HUES64 (cell line): ENCODE data around the gene RPS6KA2. TPM values are rescaled to one million over a fixed set of nuclear protein-coding genes. Genes with fewer than 3 reads are reported as not detected.

ENCODE experiments used
- H3K27ac ChIP-seq: 2 replicates; pipeline ENCODE4 v1.7.0; 2013; ENCODE audit warnings: low read depth, low read length, inconsistent platforms
- H3K27me3 ChIP-seq: 2 replicates; pipeline ENCODE4 v1.6.1; 2013; ENCODE audit warnings: mild to moderate bottlenecking, low read length; ENCODE audit not compliant: insufficient read depth
- H3K36me3 ChIP-seq: 2 replicates; pipeline ENCODE4 v1.6.1; 2013; ENCODE audit warnings: mild to moderate bottlenecking, low read length; ENCODE audit not compliant: insufficient read depth
- H3K4me1 ChIP-seq: 2 replicates; pipeline ENCODE4 v1.6.1; 2013; ENCODE audit warnings: mild to moderate bottlenecking, low read length, moderate library complexity; ENCODE audit not compliant: insufficient read depth
- H3K4me3 ChIP-seq: 2 replicates; pipeline ENCODE4 v1.5.1; 2013; ENCODE audit warnings: mild to moderate bottlenecking, low read length, moderate library complexity
- H3K9ac ChIP-seq: 2 replicates; pipeline ENCODE4 v1.6.1; 2013; ENCODE audit warnings: mild to moderate bottlenecking, low read depth, low read length
- H3K9me3 ChIP-seq: 2 replicates; pipeline ENCODE4 v1.6.1; 2013; ENCODE audit warnings: low read depth, low read length; ENCODE audit not compliant: insufficient read depth
- WGBS: fragments of 150-250, 120-280 bp; methylation state at CpG from one replicate; pipeline ENCODE4 v1.1.7; 2013; ENCODE audit warnings: missing lambda C conversion rate; 5-methylcytosine and 5-hydroxymethylcytosine counted together
- polyA plus RNA-seq, 2 experiments: library from polyadenylated mRNA; stranded (reverse); fragments of 50-300 nt; gene quantifications; one replicate each; pipeline ENCODE4 v1.2.3, GENCODE V29; 2013

RPS6KA2 gene
- 7.9 TPM for polyA plus RNA-seq (2013, experiment 1 of 2)
- 8.2 TPM for polyA plus RNA-seq (2013, experiment 2 of 2)

DNA sequence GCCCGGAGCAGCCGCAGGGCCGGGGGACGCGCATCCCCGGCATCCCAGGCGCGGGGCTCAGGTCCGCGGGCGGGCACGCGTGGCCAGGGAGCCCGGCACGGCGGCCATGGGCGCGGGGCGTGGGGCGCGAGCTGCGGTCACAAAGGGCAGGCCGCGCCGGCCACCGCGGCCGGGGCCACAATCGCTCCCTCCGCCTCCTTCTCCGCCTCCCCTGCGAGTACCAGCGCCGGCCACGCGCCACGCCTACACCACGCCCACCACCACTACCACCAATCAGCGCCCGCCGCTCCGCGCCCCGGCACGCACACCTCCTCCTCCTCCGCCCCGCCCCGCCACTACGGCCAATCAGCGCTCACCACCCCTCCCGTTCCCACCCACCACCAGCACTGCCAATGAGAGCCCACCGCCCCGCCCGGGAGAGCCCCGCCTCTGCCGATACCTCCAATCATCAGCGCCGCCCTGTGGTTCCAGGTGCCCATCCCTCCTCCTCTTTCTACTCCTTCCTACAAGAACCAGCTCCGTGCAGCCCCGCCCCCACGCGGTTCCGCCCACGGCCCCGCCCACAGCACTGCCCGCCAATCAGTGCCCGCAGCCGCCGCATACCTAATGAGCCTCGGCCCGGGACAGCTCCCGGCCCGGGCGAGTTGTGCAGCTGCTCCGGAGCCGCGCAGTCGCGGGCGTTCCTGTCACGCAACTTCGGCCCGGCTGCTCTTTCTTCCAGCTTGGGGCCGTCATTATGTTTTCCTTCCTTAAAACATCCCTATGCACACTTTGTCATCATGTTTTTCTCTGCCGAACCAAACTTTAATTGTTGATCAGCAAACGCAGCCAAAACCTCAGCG is at the start of gene RPS6KA2:
Gene RPS6KA2 (minus strand): TSS at position 219 of the 842 bp plus-strand sequence. CDS start 232 bp downstream, outside the sequence.
- Histone ChIP-seq H3K27ac (peak within 1 kb of the TSS; percentile 92; the same call in 1 of the 2 replicates), H3K36me3 (no peaks in the 10 kb centered on the region), H3K27me3 (peaks cover 56% of the 10 kb centered on the region), H3K4me1 (peaks cover 26% of the 10 kb centered on the region), H3K4me3 (peak within 1 kb of the TSS; percentile 71), H3K9ac (peak within 1 kb of the TSS; percentile 73), H3K9me3 (no peaks in the 10 kb centered on the region)
- under 1% methylated on average over 87 of the region's 87 CpGs for WGBS

DNA sequence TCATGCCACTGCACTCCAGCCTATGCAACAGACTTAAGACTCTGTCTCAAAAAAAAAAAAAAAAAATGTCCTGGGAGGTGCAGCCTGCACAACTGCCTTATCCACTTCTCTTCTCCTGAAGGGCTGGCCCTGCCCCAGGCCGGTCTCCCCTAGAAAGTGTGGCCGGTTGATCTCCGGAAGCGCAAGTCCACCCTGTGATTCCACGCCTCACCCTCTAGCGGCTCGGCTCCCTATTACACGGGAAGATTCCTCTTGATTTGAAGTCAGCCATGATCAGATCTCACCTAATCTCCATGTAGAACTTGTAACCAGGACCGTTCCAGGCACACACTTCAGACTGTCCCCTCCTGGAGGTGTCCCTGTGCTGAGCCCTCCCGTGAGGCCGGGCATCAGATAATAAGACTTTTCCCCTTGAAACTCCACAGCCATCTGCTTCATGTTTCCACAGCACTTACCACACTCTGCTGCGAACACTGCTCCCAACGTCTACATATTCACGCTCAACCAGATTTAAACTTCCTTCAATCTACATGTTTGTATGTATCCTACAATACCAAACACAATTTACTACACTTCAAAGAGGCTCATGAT is 49.3 kb upstream of the RPS6KA2 start:
- Histone ChIP-seq H3K27ac (no peak overlapping the region), H3K9me3 (no peaks in the 10 kb centered on the region), H3K4me1 (no peaks in the 10 kb centered on the region), H3K4me3 (no peak overlapping the region), H3K9ac (no peak overlapping the region), H3K27me3 (no peaks in the 10 kb centered on the region), H3K36me3 (no peaks in the 10 kb centered on the region)
- 95% methylated on average over 14 of the region's 14 CpGs for WGBS

DNA sequence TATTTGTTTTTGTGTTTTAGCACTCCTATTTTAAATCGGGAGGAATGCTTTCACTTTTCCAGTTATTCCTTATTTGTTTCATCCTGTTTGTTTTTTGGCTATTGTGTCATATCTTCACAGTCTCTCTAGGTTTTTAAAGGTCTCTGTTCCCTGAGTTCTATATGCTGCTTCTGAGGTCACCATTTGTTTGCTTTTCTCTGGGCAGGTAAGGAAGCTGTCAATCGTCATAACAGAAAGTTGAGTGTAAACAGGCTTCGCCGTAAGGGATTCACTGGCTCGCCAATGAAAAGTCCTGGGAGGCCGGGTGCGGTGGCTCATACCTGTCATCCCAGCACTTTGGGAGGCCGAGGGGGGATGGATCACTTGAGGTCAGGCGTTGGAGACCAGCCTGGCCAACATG is 48.7 kb upstream of the RPS6KA2 start:
- H3K27ac ChIP-seq, result no peak overlapping the region
- H3K9ac ChIP-seq, result no peak overlapping the region
- no peaks in the 10 kb centered on the region for H3K4me1 ChIP-seq
- H3K36me3 ChIP-seq, result no peaks in the 10 kb centered on the region
- H3K4me3 ChIP-seq, result no peak overlapping the region
- 90% methylated on average over 9 of the region's 9 CpGs for WGBS
- no peaks in the 10 kb centered on the region for H3K27me3 ChIP-seq
- no peaks in the 10 kb centered on the region for H3K9me3 ChIP-seq

DNA sequence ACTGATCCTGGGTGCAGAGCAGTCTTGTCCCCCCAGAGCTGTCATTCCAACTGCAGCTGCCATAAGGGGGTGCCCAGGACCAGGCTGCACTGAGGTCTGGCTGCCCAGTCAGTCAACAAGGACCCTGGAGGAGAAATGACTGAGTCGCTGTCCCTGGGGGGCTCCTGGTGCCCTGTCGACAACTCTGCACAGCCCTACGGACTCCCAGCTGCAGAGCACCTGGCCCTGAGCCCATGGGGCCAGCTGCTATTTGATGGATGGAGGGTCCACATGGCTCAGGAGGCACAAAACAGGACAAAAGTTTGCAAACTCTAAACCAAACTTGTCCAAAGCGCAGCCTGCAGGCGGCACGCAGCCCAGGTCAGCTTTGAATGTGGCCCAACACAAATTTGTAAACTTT is 46.3 kb upstream of the RPS6KA2 start:
- WGBS, result 96% methylated on average over 6 of the region's 6 CpGs
- no peaks in the 10 kb centered on the region for H3K27me3 ChIP-seq
- no peaks in the 10 kb centered on the region for H3K4me1 ChIP-seq

DNA sequence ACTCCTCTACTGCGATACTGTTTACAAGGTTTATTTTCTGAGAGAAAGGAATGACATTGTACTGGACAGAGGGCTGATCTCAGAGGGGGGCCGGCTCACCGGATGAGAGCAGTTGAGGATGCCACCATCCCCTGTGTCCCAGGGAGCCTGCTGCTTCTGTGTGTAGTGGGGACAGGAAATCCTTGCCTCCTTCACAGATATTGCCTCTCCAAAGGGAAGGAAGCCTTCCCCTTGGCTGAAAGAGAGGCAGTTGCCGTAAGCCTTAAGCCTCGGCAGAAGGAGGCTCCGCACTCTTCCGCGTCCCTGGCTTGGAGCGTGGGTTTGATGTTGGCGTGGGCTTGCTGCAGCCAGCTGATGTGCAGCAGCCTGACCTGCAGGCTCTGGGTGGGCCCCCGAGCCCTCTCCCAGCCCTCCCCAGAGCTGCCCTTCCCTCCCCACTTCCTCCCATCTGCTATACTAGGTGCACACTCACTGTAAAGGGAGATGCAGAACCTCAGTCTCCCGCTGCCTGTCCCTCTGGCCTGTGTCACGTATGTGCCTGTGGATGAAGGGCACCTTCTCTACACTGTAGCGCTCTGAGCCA is 45.7 kb upstream of the RPS6KA2 start:
- H3K4me1 ChIP-seq, result no peaks in the 10 kb centered on the region
- H3K27me3 ChIP-seq, result no peaks in the 10 kb centered on the region
- 82% methylated on average over 14 of the region's 14 CpGs for WGBS
- H3K9ac ChIP-seq, result no peak overlapping the region
- no peak overlapping the region for H3K4me3 ChIP-seq
- no peaks in the 10 kb centered on the region for H3K36me3 ChIP-seq
- H3K9me3 ChIP-seq, result no peaks in the 10 kb centered on the region
- H3K27ac ChIP-seq, result no peak overlapping the region

More for the DNA sequence above, 46.3 kb upstream of the RPS6KA2 start:
- H3K36me3 ChIP-seq, result no peaks in the 10 kb centered on the region
- no peak overlapping the region for H3K4me3 ChIP-seq
- H3K9ac ChIP-seq, result no peak overlapping the region
- H3K27ac ChIP-seq, result no peak overlapping the region
- no peaks in the 10 kb centered on the region for H3K9me3 ChIP-seq

DNA sequence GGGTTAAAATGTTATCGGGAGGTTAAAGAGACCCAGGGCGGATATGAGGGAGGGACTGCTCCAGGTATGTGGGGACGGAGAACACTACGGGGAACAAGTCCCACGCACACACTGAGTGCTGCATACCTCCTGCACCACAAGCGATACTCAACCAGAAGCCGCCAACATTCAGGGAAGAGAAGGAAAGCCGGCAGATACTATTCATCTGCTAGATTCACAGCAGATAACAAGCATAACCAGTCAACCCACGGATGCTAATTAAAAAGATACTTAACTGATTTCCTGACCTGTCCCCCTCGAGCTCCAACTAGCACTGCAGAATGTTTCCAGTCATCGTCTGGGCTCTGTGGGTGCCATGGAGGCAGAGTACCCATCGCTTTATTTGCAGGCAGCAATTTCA is 45.1 kb upstream of the RPS6KA2 start:
- H3K36me3 ChIP-seq, result no peaks in the 10 kb centered on the region
- H3K4me1 ChIP-seq, result no peaks in the 10 kb centered on the region
- H3K27ac ChIP-seq, result no peak overlapping the region
- no peak overlapping the region for H3K9ac ChIP-seq
- no peaks in the 10 kb centered on the region for H3K9me3 ChIP-seq
- H3K4me3 ChIP-seq, result no peak overlapping the region
- WGBS, result 86% methylated on average over 12 of the region's 12 CpGs
- H3K27me3 ChIP-seq, result no peaks in the 10 kb centered on the region

DNA sequence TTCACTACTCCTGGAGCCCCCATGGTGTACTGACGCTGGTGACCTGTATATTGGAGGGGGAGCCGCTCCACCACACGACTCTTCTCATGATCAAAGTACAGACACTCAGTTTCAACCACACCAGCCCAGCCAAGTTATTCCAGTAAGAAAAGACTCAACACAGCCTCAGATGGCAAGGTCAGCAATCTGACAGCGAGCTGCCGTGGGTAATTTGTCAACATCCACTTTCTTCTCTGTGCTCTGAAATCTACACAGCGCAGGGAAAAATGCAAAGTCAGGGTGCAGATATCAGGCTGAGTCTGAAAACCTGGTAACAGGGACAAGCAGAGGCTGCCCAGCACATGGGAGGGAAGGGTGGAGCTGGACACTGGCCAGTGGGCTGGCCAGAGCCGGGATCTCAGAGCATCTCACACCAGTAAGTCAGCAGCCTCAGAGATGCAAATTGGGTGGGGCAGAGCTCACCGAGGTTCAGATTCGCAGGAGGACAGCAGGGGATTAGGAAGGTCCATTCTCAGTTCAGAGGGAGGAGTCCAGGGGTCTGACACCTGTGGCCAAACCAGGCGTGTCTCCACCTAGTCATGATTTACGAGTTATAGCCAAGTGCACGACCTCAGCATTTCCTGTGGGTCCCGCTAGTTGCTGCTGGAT is 44.5 kb upstream of the RPS6KA2 start:
- no peak overlapping the region for H3K27ac ChIP-seq
- H3K4me3 ChIP-seq, result no peak overlapping the region
- no peaks in the 10 kb centered on the region for H3K36me3 ChIP-seq
- H3K4me1 ChIP-seq, result no peaks in the 10 kb centered on the region
- no peaks in the 10 kb centered on the region for H3K9me3 ChIP-seq
- no peak overlapping the region for H3K9ac ChIP-seq
- WGBS, result 65% methylated on average over 13 of the region's 13 CpGs
- H3K27me3 ChIP-seq, result no peaks in the 10 kb centered on the region

DNA sequence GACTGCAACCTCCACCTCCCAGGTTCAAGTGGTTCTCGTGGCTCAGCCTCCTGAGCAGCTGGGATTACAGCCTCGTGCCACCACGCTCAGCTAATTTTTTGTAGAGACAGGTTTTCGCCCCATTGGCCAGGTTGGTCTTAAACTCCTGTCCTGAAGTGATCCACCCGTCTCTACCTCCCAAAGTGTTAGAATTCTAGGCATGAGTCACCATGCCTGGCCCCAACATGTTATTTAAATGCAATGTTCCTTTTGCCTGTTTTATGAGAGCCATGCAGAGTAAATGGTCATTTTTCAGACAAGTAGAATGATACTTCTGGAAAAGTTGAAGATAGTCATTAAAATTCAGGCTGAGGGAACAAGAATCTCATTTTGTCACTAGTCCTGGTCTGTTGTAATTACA is 43.8 kb upstream of the RPS6KA2 start:
- H3K4me1 ChIP-seq, result no peaks in the 10 kb centered on the region
- no peak overlapping the region for H3K27ac ChIP-seq
- H3K4me3 ChIP-seq, result no peak overlapping the region
- WGBS, result 96% methylated on average over 5 of the region's 5 CpGs
- H3K9me3 ChIP-seq, result no peaks in the 10 kb centered on the region
- H3K9ac ChIP-seq, result no peak overlapping the region
- no peaks in the 10 kb centered on the region for H3K36me3 ChIP-seq
- H3K27me3 ChIP-seq, result no peaks in the 10 kb centered on the region

DNA sequence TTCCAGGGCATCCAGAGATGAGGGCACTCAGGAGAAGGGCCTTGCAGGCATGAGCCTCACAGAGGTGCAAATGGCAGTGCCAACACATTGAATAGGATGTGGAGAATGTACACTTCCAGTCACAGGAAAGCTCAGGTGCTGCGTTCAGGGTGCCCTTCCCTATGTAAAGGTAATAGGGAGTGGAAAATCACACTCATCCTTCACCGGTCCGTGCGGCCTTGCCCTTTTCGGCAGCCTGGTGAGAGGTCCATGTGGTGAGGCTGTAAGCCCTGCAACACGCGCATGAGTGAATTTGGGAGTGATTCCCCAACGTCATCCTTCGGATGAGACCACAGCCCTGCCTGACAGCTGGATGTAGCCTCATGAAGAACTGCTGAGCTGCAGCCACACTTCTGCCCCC is 43.0 kb upstream of the RPS6KA2 start:
- Histone ChIP-seq H3K27ac (no peak overlapping the region), H3K36me3 (no peaks in the 10 kb centered on the region), H3K4me3 (no peak overlapping the region), H3K9ac (no peak overlapping the region), H3K27me3 (no peaks in the 10 kb centered on the region), H3K4me1 (no peaks in the 10 kb centered on the region), H3K9me3 (no peaks in the 10 kb centered on the region)
- WGBS, result 96% methylated on average over 9 of the region's 9 CpGs

DNA sequence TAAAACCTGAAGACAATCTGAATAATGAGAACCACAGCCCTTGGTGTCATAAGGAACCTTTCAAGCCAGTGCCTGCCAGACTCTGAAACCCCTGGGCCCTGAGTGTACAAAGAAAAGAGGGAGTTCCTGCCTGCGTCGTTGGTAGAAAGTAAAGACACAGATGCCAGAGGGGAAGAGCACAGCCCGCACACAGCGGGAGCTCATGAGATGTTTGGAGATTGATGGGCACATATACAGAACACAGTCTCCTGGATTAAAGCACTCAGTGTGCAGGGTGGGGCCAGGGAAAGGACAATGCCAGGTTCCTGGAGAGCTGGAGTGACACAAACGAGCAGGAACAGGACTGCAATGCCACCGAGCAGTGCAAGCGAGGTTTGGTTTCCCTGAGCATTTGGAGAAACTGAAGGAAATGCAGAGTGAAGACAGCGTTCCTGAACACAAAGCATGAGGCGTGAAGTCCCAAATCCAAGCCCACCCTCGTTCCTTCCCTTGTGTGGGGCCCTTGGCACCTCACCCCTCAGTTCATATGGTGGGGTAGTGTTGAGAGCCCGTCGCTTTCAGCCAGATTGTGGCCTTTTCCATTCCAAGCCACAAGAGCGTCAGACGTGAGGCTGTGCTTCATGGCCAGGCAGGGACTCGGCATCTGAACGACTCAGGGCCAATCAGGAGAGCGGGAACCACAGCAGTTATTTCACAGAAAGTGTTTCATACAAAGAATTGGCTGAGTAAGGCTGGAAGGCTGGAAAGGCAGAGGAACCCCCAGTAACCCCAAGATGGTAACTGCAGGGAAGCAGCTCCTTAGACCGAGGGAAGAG is 41.0 kb upstream of the RPS6KA2 start:
- no peaks in the 10 kb centered on the region for H3K36me3 ChIP-seq
- no peaks in the 10 kb centered on the region for H3K4me1 ChIP-seq
- no peak overlapping the region for H3K27ac ChIP-seq
- no peak overlapping the region for H3K4me3 ChIP-seq
- no peak overlapping the region for H3K9ac ChIP-seq
- no peaks in the 10 kb centered on the region for H3K27me3 ChIP-seq
- H3K9me3 ChIP-seq, result no peaks in the 10 kb centered on the region
- WGBS, result 88% methylated on average over 18 of the region's 18 CpGs
